ENCODE measurements around the gene NRL.

NRL gene

GRCh38 chr14:24088095-24088494 lies 26.7 kb downstream of the NRL start:
- H3K4me1 ChIP-seq (ENCODE audit: insufficient read depth, low read length, severe bottlenecking), result no peaks in the 10 kb centered on the region
- H3K27ac ChIP-seq (ENCODE audit: low read depth, low read length, poor library complexity, severe bottlenecking), result no peak overlapping the region
- no peak overlapping the region for H3K4me2 ChIP-seq (ENCODE audit: low read length)
- no peaks in the 10 kb centered on the region for H3K9me2 ChIP-seq (ENCODE audit: low read depth, low read length)
- H4K20me1 ChIP-seq (ENCODE audit: insufficient read depth, low read length), result no peaks in the 10 kb centered on the region
- H3K9ac ChIP-seq (ENCODE audit: low read length), result no peak overlapping the region
- no peaks in the 10 kb centered on the region for H3K79me2 ChIP-seq (ENCODE audit: insufficient read depth, low read length)
- H3K9me3 ChIP-seq (ENCODE audit: low read length), result no peaks in the 10 kb centered on the region
- no peaks in the 10 kb centered on the region for H3K36me3 ChIP-seq (ENCODE audit: insufficient read depth, low read length)
- H3K27me3 ChIP-seq (ENCODE audit: insufficient read depth, low read length), result no peaks in the 10 kb centered on the region
- H2AFZ ChIP-seq (ENCODE audit: low read length), result no peak overlapping the region
- TF ChIP-seq CTCF (IDR thresholded peaks at IDR 0.05; ENCODE audit: low read length) (no peak), EZH2 (IDR thresholded peaks at IDR 0.05; ENCODE audit: borderline replicate concordance, low read length) (no peak)
- H3F3A ChIP-seq (ENCODE audit: insufficient read depth, low read length), result no peaks in the 10 kb centered on the region
- H3K4me3 ChIP-seq (ENCODE audit: low read depth, low read length, poor library complexity, severe bottlenecking), result no peak overlapping the region

- Histone ChIP-seq H3K4me3 (ENCODE audit: low read depth, low read length, poor library complexity, severe bottlenecking) (no peak overlapping the region), H3K4me1 (ENCODE audit: insufficient read depth, low read length, severe bottlenecking) (no peaks in the 10 kb centered on the region), H3K27ac (ENCODE audit: low read depth, low read length, poor library complexity, severe bottlenecking) (no peak overlapping the region), H3K9me2 (ENCODE audit: low read depth, low read length) (no peaks in the 10 kb centered on the region), H2AFZ (ENCODE audit: low read length) (no peak overlapping the region), H3K79me2 (ENCODE audit: insufficient read depth, low read length) (no peaks in the 10 kb centered on the region), H3K27me3 (ENCODE audit: insufficient read depth, low read length) (0 out of 2 replicates have a peak, but pooled peaks cover 7% of the 10 kb centered on the region), H3K9ac (ENCODE audit: low read length) (no peak overlapping the region), H3K9me3 (ENCODE audit: low read length) (no peaks in the 10 kb centered on the region), H3F3A (ENCODE audit: insufficient read depth, low read length) (no peaks in the 10 kb centered on the region), H3K4me2 (ENCODE audit: low read length) (no peak overlapping the region), H4K20me1 (ENCODE audit: insufficient read depth, low read length) (no peaks in the 10 kb centered on the region), H3K36me3 (ENCODE audit: insufficient read depth, low read length) (no peaks in the 10 kb centered on the region)
- TF ChIP-seq CTCF (IDR thresholded peaks at IDR 0.05; ENCODE audit: low read length), result no peak
These were observed 27.7 kb downstream of the NRL start for GRCh38 chr14:24087004-24087403.

GRCh38 chr14:24086193-24086955 lies 28.4 kb downstream of the NRL start:
- H4K20me1 ChIP-seq (ENCODE audit: insufficient read depth, low read length), result no peaks in the 10 kb centered on the region
- H3K4me1 ChIP-seq (ENCODE audit: insufficient read depth, low read length, severe bottlenecking), result peaks cover 4% of the 10 kb centered on the region
- H3K79me2 ChIP-seq (ENCODE audit: insufficient read depth, low read length), result no peaks in the 10 kb centered on the region
- no peak overlapping the region for H3K27ac ChIP-seq (ENCODE audit: low read depth, low read length, poor library complexity, severe bottlenecking)
- no peaks in the 10 kb centered on the region for H3K9me2 ChIP-seq (ENCODE audit: low read depth, low read length)
- 0 out of 2 replicates have a peak, but pooled peaks cover 7% of the 10 kb centered on the region for H3K27me3 ChIP-seq (ENCODE audit: insufficient read depth, low read length)
- TF ChIP-seq EZH2 (IDR thresholded peaks at IDR 0.05; ENCODE audit: borderline replicate concordance, low read length) (no peak), CTCF (IDR thresholded peaks at IDR 0.05; ENCODE audit: low read length) (no peak)
- H3K4me3 ChIP-seq (ENCODE audit: low read depth, low read length, poor library complexity, severe bottlenecking), result no peak overlapping the region
- no peak overlapping the region for H3K4me2 ChIP-seq (ENCODE audit: low read length)
- no peaks in the 10 kb centered on the region for H3K36me3 ChIP-seq (ENCODE audit: insufficient read depth, low read length)
- H3K9me3 ChIP-seq (ENCODE audit: low read length), result no peaks in the 10 kb centered on the region
- H2AFZ ChIP-seq (ENCODE audit: low read length), result no peak overlapping the region
- H3F3A ChIP-seq (ENCODE audit: insufficient read depth, low read length), result no peaks in the 10 kb centered on the region
- H3K9ac ChIP-seq (ENCODE audit: low read length), result no peak overlapping the region
